Panc1 (cell line): Measurements from ENCODE around the gene AFM. TPM values are rescaled to one million over a fixed set of nuclear protein-coding genes. Genes with fewer than 3 reads are reported as not detected.

Experiments used
- ATAC-seq: fragments of 200-7000 bp; cut with Tn5 transposase; 2 replicates; pipeline ENCODE4 v1.9.1; 2020; ENCODE audit warnings: mild to moderate bottlenecking, moderate library complexity
- BruUV-seq: library from RNA; stranded (reverse); fragments of 400-500 nt; replicated peaks from 2 replicates; lab custom pipeline; 2021; lab: Mats Ljungman, UMichigan
- CTCF ChIA-PET: fragments of 300-600 bp; sonication (Branson Sonifier 250); formaldehyde crosslinking; loops from one replicate; lab custom pipeline; 2022; ENCODE audit warnings: antibody characterized with exemption; lab: Charles Lee
- POLR2A ChIA-PET: fragments of 300-600 bp; sonication (Branson Sonifier 250); formaldehyde crosslinking; loops from one replicate; lab custom pipeline; 2022; ENCODE audit warnings: antibody characterized with exemption; lab: Charles Lee
- DNase-seq: peaks from one replicate; pipeline ENCODE4 v3.0.0-alpha.2; 2010; ENCODE audit warnings: low read depth, low spot score
- H3K27ac ChIP-seq: 2 replicates; pipeline ENCODE4 v1.5.1; 2011; ENCODE audit warnings: mild to moderate bottlenecking, low read length, inconsistent platforms
- H3K27me3 ChIP-seq: fragments of 200-500 bp; sonication (Bioruptor generic); 2 replicates; pipeline ENCODE4 v1.6.0; 2014; ENCODE audit warnings: low read length, inconsistent platforms; ENCODE audit not compliant: control insufficient read depth, insufficient read depth
- H3K36me3 ChIP-seq: fragments of 200-500 bp; sonication (Bioruptor generic); 2 replicates; pipeline ENCODE4 v1.5.1; 2014; ENCODE audit warnings: inconsistent platforms, mild to moderate bottlenecking, low read length, moderate library complexity; ENCODE audit not compliant: control insufficient read depth, insufficient read depth
- H3K4me1 ChIP-seq: 2 replicates; pipeline ENCODE4 v1.5.1; 2011; ENCODE audit warnings: inconsistent platforms, mild to moderate bottlenecking, low read length, moderate library complexity; ENCODE audit not compliant: control insufficient read depth, insufficient read depth
- H3K4me3 ChIP-seq, 2 experiments: 2 replicates each; pipeline ENCODE4 v1.5.1; 2011 to 2012; ENCODE audit warnings: low read depth in 2 of 2, low read length in 2 of 2, mild to moderate bottlenecking in 2 of 2, inconsistent platforms in 1 of 2, moderate library complexity in 1 of 2
- H3K9me3 ChIP-seq: fragments of 200-500 bp; sonication (Bioruptor generic); 2 replicates; pipeline ENCODE4 v1.5.1; 2014; ENCODE audit warnings: low read depth, mild to moderate bottlenecking, inconsistent platforms, low read length, moderate library complexity; ENCODE audit not compliant: control insufficient read depth, insufficient read depth
- POLR2AphosphoS5 ChIP-seq: IDR thresholded peaks from 2 replicates; pipeline ENCODE4 v1.6.1; 2012; ENCODE audit warnings: mild to moderate bottlenecking, low read depth, low read length, moderate library complexity
- REST ChIP-seq, 2 experiments: IDR thresholded peaks; 2 replicates each; pipeline ENCODE4 v1.6.1; 2011 to 2012; ENCODE audit warnings: low read depth in 2 of 2, control low read depth in 1 of 2, low read length in 1 of 2, mild to moderate bottlenecking in 1 of 2, moderate library complexity in 1 of 2; ENCODE audit not compliant: insufficient read depth in 1 of 2
- SIN3A ChIP-seq: IDR thresholded peaks from 2 replicates; pipeline ENCODE4 v1.6.1; 2012; ENCODE audit warnings: low read depth, mild to moderate bottlenecking, low read length, moderate library complexity, borderline replicate concordance; ENCODE audit not compliant: insufficient read depth
- TCF7L2 ChIP-seq: IDR thresholded peaks from 2 replicates; pipeline ENCODE4 v1.6.1; 2011; ENCODE audit warnings: mild to moderate bottlenecking, low read depth, low read length, inconsistent platforms
- in situ Hi-C: cut with HindIII; loops from 2 replicates; pipeline ENCODE4 v1.10.0; 2016; ENCODE audit warnings: low sequenced_read_pairs, low pct_unique_long_range_greater_than_20kb
- intact Hi-C: fragments of 100-400 bp; cut with micrococcal nuclease; formaldehyde crosslinking; loops from one replicate; pipeline ENCODE4 v1.10.0; 2022; ENCODE audit not compliant: unreplicated experiment
- total RNA-seq: library from RNA; stranded (reverse); gene quantifications from one replicate; pipeline ENCODE4 v1.2.1, GENCODE V29; 2021; ENCODE audit not compliant: unreplicated experiment
- TF ChIP-seq, protein P1 (sequence below): fragments of 450-650 bp; IDR thresholded peaks from 2 replicates; pipeline ENCODE4 v1.5.1; 2017; ENCODE audit warnings: mild to moderate bottlenecking

The AFM gene
- total RNA-seq, 1 experiment from 2014 or later, result not detected

- CTCF ChIA-PET, result no interaction called here
- BruUV-seq, result no TSS peak
Measured at GRCh38 chr4:73452953-73453700, 28.4 kb upstream of the AFM start.

DNA sequence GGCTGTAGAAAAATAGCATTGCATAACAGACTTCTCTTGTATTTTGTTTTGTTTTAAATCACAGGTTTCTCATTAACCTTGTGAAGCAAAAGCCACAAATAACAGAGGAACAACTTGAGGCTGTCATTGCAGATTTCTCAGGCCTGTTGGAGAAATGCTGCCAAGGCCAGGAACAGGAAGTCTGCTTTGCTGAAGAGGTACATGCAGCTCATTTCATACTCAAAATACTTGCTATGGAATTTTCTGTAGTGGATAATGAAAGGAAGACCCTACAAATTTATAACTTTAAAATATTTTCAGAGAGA, 27.9 kb upstream of the AFM start:
- Histone ChIP-seq H3K27me3 (peaks cover 2% of the 10 kb centered on the region; the same call in 1 of the 2 replicates), H3K9me3 (no peaks in the 10 kb centered on the region), H3K4me1 (no peaks in the 10 kb centered on the region), H3K36me3 (no peaks in the 10 kb centered on the region), H3K27ac (no peak overlapping the region), H3K4me3 (no peak overlapping the region)
- BruUV-seq, result no TSS peak
- intact Hi-C loops (no loop called here), in situ Hi-C loops (no loop called here)
- no peak for TF ChIP-seq REST (IDR thresholded peaks at IDR 0.05; ENCODE audit: insufficient read depth in 1 of 2, low read depth in 2 of 2, low read length in 1 of 2)
- no peak for TF ChIP-seq POLR2AphosphoS5
- no peak for TF ChIP-seq SIN3A
- no peak for TF ChIP-seq TCF7L2
- TF ChIP-seq, protein P1, sequence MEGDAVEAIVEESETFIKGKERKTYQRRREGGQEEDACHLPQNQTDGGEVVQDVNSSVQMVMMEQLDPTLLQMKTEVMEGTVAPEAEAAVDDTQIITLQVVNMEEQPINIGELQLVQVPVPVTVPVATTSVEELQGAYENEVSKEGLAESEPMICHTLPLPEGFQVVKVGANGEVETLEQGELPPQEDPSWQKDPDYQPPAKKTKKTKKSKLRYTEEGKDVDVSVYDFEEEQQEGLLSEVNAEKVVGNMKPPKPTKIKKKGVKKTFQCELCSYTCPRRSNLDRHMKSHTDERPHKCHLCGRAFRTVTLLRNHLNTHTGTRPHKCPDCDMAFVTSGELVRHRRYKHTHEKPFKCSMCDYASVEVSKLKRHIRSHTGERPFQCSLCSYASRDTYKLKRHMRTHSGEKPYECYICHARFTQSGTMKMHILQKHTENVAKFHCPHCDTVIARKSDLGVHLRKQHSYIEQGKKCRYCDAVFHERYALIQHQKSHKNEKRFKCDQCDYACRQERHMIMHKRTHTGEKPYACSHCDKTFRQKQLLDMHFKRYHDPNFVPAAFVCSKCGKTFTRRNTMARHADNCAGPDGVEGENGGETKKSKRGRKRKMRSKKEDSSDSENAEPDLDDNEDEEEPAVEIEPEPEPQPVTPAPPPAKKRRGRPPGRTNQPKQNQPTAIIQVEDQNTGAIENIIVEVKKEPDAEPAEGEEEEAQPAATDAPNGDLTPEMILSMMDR, result no peak
- DNase-seq (no peak), ATAC-seq (no peak)
- POLR2A ChIA-PET, result no interaction called here
- CTCF ChIA-PET, result no interaction called here

More at GRCh38 chr4:73452953-73453700, 28.4 kb upstream of the AFM start:
- Histone ChIP-seq H3K4me1 (no peaks in the 10 kb centered on the region), H3K27me3 (peaks cover 2% of the 10 kb centered on the region; the same call in 1 of the 2 replicates), H3K27ac (no peak overlapping the region), H3K9me3 (no peaks in the 10 kb centered on the region), H3K4me3 (no peak overlapping the region), H3K36me3 (no peaks in the 10 kb centered on the region)
- POLR2A ChIA-PET, result no interaction called here
- in situ Hi-C loops, result no loop called here
- intact Hi-C loops, result no loop called here
- ATAC-seq (no peak), DNase-seq (no peak)
- TF ChIP-seq SIN3A, result no peak
- TF ChIP-seq REST (IDR thresholded peaks at IDR 0.05; ENCODE audit: insufficient read depth in 1 of 2, low read depth in 2 of 2, low read length in 1 of 2), result no peak
- no peak for TF ChIP-seq TCF7L2
- TF ChIP-seq, protein P1, result no peak
- TF ChIP-seq POLR2AphosphoS5, result no peak
